Globus pallidus (tissue), 1 donor: ENCODE results near the gene CDH1.
"Not testable (repeated sequence)": the region's sequence is repeated elsewhere in the genome, so short reads cannot be mapped to it uniquely, and the experiment has no call there.

ENCODE experiments used
- DNase-seq: peaks from one replicate; pipeline ENCODE4 v3.0.0-alpha.2; 2015; ENCODE audit warnings: low spot score

CDH1 gene

DNA sequence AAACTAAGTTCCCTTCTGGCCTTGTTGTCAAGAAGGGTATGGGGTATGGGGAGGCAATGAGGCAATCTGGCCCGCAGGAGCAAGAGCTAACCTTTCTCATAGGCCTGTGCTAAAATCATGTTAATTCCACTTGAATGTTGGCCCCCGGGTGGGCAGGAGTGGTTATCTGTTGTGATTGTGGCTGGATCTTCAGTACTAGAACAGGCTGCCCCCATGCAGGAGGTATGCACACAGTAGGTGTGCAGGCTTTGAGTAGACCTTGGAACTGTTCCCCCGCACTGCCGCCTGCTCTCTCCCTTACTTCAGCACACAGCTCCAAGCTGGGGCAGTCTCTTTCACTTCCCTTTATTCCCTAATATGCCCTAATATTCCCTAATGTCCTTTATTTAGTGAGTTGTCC, 53.9 kb downstream of the CDH1 start:
- no peak for DNase-seq

- DNase-seq, result no peak
Observed at GRCh38 chr16:68792465-68793324, 55.6 kb downstream of the CDH1 start.

DNA sequence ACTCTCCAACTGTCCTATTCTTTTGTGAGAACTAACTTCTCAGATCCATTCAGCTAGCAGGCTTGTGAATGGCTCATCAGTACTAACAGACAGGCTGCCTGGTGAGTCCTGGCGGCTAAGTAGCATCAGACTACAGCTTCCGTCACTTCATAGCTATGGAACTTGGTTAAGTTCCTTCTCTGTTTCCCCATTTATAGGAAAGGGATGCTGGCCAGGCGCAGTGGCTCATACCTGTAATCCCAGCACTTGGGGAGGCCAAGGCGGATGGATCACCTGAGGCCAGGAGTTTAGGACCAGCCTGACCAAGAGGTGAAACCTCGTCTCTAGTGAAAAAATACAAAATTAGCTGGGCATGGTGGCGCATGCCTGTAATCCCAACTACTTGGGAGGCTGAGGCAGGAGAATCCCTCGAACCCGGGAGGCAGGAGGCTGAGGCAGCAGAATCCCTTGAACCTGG, 56.3 kb downstream of the CDH1 start:
- DNase-seq, result no peak

DNA sequence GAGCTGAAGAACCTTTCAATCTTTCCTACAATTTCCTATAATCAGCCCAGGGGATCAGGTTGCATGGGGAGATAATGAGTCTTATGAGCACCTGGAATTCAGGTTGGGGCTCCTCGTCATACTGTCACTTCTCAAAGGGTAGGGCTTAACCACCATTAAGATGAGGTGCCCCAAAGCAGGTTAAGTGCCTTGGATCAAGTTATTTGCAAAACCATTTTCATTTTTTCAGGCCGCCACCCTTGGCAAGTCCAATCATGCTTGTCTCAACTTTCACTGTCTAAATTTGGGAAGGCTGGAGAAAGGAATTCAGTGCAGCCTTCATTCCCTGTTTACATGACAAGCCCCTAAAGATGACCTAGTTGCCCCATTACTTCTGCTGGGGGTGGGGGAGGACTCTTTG, 61.3 kb downstream of the CDH1 start:
- DNase-seq, result no peak

DNA sequence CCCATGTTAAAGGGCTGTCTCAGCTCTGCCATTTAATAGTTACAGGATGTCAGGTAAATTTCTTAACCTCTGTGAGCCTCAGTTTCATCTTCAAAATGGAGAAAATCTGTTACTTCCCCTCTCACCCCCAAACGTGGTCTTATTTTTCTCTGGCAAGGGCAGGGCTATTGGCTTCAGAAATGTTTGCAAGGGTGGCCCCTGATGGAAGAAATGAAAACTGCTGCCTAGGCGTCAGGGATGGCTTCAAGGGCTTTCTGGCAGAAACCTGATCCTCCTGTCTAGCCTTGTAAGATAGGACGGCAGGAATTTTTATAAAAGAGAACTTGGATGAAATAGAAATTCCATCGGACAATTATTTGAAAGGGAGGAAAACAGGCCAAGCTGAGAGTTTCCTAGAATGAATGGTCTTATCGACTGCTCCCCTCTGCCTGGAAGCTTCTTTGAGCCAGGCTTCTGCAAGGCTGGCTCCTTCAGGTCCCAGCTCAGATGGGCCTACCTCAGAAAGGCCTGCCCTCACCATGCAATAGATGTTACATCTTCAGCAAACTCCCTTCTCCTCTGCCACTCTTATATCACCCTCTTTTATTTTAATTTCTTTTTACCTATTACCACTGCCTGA, 63.3 kb downstream of the CDH1 start:
- peak; percentile 85 for DNase-seq

DNA sequence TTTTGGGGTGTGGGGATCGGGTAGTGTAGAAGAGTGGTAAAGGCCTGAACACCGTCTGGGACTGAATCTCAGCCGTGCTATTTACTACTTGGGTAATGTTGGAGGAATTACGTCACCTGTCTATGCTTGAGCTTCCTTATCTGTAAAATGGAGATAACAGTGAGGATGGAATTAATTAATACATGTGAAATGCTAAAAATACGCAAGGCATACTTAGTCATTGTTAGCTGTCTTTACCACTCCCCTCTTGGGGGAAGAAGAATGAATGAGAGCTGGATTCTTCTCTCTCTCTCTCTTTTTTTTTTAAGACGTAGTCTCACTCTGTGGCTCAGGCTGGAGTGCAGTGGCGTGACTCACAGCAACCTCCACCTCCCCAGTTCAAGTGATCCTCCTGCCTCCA, 65.1 kb downstream of the CDH1 start:
- no peak for DNase-seq

GRCh38 chr16:68806422-68806821, 69.3 kb downstream of the CDH1 start:
- DNase-seq, result no peak

- no peak for DNase-seq
Observed at GRCh38 chr16:68806981-68807380, 69.9 kb downstream of the CDH1 start.

DNA sequence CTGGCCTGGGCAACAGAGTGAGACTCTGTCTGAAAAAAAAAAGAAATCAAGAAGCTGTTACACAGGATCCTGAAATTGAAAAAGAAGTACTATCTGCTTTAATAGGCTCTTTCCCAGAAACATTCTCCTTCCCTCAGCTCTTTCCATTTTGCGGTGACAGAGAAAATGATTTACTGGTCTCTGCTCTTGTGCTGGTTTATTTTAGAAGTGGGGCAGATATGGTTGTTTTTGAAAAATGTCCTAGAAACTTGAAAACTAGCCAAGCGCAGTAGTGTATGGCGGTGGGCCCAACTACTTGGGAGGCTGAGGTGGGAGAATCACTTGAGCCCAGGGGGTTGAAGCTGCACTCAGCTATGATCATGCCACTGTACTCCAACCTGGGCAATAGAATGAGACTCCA, 77.4 kb downstream of the CDH1 start:
- DNase-seq, result no peak

GRCh38 chr16:68823401-68824135, 86.5 kb downstream of the CDH1 start:
- no peak for DNase-seq

GRCh38 chr16:68825427-68825826, 88.3 kb downstream of the CDH1 start:
- no peak for DNase-seq

- DNase-seq, result no peak
Observed at GRCh38 chr16:68826652-68827051, 89.6 kb downstream of the CDH1 start.

DNA sequence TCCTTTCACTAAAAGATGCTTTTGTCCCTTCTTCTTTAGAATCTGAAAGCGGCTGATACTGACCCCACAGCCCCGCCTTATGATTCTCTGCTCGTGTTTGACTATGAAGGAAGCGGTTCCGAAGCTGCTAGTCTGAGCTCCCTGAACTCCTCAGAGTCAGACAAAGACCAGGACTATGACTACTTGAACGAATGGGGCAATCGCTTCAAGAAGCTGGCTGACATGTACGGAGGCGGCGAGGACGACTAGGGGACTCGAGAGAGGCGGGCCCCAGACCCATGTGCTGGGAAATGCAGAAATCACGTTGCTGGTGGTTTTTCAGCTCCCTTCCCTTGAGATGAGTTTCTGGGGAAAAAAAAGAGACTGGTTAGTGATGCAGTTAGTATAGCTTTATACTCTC, 96.2 kb downstream of the CDH1 start:
- DNase-seq, result no peak

DNA sequence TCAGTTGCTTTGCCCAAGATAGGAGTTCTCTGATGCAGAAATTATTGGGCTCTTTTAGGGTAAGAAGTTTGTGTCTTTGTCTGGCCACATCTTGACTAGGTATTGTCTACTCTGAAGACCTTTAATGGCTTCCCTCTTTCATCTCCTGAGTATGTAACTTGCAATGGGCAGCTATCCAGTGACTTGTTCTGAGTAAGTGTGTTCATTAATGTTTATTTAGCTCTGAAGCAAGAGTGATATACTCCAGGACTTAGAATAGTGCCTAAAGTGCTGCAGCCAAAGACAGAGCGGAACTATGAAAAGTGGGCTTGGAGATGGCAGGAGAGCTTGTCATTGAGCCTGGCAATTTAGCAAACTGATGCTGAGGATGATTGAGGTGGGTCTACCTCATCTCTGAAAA, 97.5 kb downstream of the CDH1 start:
- no peak for DNase-seq

- DNase-seq, result no peak
Observed at GRCh38 chr16:68835970-68836369, 98.9 kb downstream of the CDH1 start.

DNA sequence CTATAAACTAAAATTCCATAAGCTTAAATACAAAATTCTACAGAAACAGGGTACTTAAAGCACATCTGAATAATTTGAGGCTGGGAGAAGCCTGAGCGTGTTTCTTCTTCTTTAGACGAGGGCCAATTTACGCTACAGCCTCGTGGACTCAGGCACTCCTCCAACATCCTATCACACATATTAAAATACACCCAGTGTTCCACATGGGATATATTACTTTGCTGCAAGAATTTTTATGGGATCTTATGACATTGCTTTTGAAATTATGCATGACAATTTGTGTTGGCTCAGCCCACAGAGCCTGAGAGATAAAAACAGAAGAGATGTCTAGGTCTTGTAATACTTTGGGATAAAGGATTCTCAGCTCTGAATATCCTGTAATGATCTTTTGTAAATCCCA, 102.7 kb downstream of the CDH1 start:
- DNase-seq, result no peak

DNA sequence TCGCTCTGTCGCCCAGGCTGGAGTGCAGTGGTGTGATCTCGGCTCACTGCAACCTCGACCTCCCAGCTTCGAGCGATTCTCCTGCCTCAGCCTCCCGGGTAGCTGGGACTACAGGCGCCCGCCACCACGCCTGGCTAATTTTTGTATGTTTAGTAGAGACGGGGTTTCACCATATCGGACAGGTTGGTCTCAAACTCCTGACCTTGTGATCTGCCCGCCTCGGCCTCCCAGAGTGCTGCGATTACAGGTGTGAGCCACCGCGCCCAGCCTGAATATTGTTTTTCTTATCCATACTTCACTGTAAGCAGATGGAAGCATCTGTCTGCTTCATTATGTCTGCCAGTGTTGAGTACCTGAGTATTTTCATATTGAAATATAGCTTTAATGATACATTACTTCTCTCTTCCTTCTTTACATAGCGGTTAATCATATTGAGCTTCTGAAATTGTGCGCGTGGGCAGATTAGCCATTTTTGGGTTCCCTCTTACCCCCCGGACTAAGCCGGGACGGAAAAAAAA, 105.9 kb downstream of the CDH1 start:
- not testable (repeated sequence) for DNase-seq

- peak; percentile 79 for DNase-seq
Observed at GRCh38 chr16:68843482-68844210, 106.6 kb downstream of the CDH1 start, which contains the start of gene TANGO6. TSS of gene TANGO6 (plus strand) at chr16:68843531. CDS start at chr16:68843618, 87 bp downstream.

- DNase-seq, result no peak
Observed at GRCh38 chr16:68844211-68844564, 107.1 kb downstream of the CDH1 start.

- DNase-seq, result no peak
Observed at GRCh38 chr16:68848786-68849185, 111.7 kb downstream of the CDH1 start.

DNA sequence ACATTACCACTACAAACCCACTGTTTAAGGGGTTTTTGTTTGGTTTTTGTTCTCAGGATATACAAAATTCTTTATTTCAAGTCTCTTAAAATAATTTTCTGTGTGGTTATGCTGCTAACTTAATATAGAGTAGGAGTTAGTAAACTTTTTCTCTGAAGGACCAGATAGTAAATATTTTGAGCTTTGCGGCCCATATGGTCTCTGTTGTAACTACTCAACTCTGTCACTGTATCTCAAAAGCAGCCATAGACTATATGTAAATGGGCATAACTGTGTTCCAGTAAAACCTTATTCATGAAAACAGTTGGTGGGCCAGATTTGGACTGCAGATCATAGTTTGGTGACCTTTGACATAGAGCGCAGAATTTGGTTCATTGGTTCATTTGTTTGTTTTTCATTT, 113.4 kb downstream of the CDH1 start:
- DNase-seq, result no peak

GRCh38 chr16:68851601-68852000, 114.5 kb downstream of the CDH1 start:
- DNase-seq, result no peak
